NCI-H774 (cell line): ENCODE data around the gene LHFPL3.
"Not testable (repeated sequence)": the region's sequence is repeated elsewhere in the genome, so short reads cannot be mapped to it uniquely, and the experiment has no call there.

Experiments
- DNase-seq: peaks from one replicate; lab custom pipeline; 2025; lab: John Stamatoyannopoulos, UW

The LHFPL3 gene

GRCh38 chr7:104595591-104595990, 267.2 kb downstream of the LHFPL3 start:
- not testable (repeated sequence) for DNase-seq

DNA sequence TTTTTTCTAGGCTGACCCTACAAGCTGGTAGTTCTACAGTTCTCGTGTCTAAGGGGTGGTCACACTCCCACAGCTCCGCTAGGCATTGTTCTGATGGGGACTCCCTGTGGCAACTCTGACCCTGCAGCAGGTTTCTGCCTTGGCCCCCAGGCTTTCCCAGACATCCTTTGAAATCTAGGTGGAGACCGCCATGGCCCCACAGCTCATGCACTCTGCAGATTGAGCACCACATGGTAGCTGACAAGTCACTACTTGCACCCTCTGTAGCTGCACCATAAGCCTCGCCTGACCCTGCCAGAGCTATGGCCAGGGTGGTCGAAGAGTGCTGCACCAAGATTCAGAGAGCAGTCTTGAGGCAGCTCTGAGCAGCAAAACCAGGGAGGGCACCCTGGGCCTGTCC, 275.6 kb downstream of the LHFPL3 start:
- DNase-seq: no peak

GRCh38 chr7:104604706-104605105, 276.3 kb downstream of the LHFPL3 start:
- DNase-seq: no peak

DNA sequence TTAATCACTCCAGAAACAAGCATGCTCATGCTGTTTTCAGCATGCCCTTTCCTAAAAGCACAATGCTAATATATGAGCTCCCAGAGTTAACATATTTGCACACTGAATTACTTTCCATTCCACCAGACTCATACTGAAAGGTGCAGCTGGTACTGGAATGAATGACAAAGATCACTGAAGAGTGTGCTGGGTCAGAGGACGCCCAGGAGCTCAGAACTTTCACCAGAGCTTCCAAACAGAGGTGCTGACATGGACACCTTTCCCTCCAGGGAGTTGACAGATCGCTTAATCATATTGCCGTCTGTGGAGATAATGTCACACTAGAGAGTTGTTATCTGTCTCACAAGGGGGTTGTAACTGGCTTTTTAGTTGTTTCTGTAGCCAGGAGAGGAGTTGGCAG, 292.9 kb downstream of the LHFPL3 start:
- DNase-seq: no peak

DNA sequence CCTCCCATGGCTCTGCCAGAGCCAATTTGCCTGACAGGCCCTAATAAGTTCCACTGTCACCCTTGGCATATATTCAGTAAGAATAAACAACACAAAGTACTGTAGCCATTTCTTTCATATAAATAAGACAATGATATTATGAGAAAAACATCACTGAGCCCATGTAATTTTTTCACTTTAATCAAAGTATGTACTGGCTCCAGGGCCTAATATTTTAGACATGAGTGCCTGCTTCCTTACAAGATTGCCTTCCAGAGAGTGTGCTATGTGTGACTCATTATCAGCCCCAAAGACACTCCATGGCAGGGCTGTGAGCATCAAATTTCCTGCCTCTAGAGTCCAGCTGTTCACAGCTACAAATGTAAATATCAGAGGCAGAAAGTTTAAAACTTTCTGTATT, 297.6 kb downstream of the LHFPL3 start:
- no peak for DNase-seq

DNA sequence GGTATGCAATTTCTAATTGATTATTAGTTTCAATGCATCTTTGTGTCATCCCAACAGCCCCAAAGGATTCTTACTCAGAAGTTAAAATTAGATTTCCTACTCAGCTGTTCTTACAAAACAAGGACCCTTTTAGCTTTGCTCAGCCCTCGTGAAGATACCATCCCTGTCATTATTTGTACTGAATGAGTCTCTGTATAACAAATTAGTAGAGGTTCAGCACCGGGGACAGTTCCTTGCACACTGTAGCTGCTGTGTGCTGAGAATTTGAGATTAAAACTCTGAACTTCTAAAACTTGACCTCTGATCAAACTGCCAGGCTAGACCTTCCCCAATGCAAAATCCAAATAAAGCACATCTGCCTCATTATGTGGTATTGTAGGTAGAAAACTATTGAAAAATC, 299.1 kb downstream of the LHFPL3 start:
- no peak for DNase-seq

GRCh38 chr7:104628017-104628416, 299.6 kb downstream of the LHFPL3 start:
- no peak for DNase-seq

DNA sequence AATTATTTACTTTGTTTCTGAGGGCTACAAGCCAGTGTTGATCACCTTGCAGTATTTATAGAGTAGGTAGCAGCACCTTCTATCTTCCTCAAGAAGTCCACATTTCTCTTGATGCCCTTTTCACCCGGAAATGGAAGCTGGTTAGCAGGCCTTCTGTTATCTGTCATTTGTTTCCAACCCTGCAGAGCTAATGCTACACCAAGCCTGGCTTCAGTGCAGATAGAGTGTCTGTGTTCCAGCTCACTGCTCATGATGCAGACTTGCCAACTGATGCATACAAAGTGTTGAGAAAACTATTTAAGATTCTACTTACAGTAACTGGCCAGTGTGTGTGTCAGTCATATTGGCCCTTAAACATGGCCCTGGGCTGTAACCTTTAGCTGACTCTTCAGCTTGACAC, 301.0 kb downstream of the LHFPL3 start:
- no peak for DNase-seq

- no peak for DNase-seq
Measured at GRCh38 chr7:104640506-104640905, 312.1 kb downstream of the LHFPL3 start.

DNA sequence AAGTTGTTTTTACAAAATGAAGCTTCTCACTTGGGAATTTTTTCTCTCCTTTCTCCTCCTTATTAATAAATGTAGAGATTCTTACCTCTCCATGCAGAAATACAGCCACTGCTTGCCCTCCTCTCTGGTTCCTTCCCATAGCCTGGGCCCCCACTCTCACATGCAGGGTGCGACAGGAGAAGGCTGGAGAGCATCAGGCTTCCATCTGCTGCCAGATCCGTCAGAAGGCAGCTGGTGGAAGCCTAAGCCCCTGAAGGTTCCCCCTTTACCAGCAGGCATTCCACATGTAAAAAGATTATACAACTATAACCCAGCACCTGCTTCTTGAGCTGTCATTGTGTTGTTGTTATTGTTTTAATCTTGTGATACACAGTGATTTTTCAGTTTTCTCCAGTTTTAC, 314.2 kb downstream of the LHFPL3 start:
- no peak for DNase-seq

- DNase-seq: no peak
Measured at GRCh38 chr7:104643587-104644217, 315.3 kb downstream of the LHFPL3 start.

GRCh38 chr7:104650991-104651640, 322.7 kb downstream of the LHFPL3 start:
- DNase-seq: no peak

GRCh38 chr7:104652434-104652833, 324.0 kb downstream of the LHFPL3 start:
- no peak for DNase-seq

DNA sequence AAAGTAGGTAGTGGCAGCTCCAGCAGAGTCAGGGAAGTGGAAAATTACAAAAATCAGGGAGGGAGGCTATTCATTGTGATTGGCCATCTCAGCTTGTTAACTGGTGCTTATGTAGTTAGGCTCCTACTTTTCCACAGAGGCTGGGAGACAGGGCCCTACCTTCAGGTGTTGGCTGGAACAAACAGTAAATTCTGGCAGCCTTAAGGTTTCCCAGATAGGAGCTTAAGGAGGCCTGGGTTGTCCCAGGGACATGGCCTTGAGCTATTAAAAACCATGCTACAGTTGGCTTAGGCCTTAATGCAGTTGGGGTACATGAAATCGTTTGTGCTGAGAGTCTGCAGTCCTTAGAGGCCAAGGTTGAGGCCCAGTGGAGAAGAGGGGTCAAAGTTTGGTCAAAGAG, 324.5 kb downstream of the LHFPL3 start:
- no peak for DNase-seq

- no peak for DNase-seq
Measured at GRCh38 chr7:104653825-104654401, 325.5 kb downstream of the LHFPL3 start.

GRCh38 chr7:104655592-104655991, 327.2 kb downstream of the LHFPL3 start:
- DNase-seq: no peak

- no peak for DNase-seq
Measured at GRCh38 chr7:104656467-104656866, 328.1 kb downstream of the LHFPL3 start.

DNA sequence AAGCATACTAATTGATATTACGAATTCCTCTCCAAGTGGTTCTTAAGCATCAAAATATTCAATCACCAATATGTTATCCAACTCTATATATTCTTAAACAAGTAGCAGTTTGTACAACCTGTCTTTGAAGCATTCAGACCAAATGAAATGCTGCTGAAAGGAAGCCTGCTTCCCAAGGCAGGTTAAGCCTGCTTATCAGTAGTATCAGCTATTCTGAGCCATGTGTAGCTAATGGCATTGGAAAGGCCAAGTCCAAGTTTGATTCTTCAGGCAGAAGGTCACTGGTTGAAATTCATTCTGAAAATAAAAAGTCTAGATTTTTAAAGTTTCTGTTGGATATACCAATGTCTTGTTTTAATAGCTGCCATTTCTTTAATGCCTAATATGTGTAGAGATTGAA, 328.7 kb downstream of the LHFPL3 start:
- DNase-seq: no peak

DNA sequence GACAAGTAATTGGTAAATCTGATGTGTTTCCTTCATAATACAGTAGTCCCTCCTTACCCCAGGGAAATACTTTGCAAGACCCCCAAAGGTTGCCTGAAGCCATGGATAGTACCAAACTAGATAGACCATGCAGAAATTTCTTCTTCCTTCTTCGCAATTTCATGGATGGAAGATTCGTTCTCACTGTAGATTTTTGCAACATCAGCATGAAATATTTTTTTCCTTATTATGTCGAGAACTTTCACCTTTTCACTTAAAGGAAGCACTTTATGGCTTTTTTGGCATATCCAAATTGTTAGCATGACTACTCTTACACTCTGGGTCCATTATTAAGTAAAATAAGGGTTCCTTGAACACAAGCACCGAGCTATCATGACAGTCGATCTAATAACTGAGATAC, 333.2 kb downstream of the LHFPL3 start:
- DNase-seq: no peak

DNA sequence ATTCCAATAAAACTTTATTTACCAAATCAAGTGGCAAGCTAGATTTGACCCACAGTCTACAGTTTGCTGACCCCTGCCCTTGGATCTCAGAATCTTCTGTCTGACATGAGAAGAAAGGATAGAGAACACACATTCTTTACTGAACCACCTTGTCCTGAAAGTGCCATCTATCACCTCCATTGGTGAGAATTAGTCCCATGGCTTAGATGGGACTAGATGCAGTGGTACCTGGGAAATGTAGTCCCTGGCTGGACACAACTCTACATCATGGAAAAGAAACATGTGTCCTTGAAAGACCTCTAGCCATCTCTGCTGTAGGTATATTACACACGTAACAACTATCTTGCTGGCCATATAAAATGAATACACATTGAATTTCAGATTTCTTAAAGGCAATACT, 336.2 kb downstream of the LHFPL3 start:
- DNase-seq: no peak

DNA sequence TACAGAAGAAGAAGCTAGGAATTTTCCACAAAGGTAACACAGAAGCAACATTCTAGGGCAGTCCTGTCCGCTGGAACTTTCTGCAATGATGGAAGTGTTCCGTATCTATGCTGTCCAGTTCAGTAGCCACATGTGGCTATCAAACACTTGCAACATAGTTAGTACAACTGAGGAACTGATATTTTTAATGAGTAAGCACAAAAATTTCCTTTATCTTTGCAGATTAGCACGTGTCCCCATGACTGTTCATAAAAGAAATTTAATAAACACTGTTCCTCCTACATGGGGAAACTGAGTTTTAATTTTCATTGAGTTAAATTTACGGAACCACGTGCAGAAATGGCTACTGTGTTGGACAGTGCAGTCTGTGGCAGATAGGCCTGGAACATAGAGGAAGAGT, 349.2 kb downstream of the LHFPL3 start:
- DNase-seq: no peak

GRCh38 chr7:104679085-104679484, 350.7 kb downstream of the LHFPL3 start:
- no peak for DNase-seq

DNA sequence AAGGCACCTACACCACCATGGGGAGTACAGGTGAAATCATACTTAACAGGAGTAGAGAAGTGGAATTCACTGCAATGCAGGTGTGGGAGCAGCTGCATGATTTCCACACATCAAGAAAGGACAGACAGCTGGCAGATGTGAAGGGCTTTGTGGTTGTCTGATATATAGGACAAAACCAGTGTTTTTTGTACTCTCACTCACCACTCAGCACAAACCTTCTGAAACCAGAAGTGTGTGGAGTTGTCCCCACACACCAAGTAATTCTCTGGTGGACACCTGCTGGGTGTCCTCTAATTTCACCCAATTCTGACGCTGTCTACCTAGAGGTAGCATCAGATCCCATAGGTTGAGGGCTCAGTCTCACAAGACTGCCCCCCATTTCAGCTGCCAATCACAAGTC, 357.9 kb downstream of the LHFPL3 start:
- no peak for DNase-seq

DNA sequence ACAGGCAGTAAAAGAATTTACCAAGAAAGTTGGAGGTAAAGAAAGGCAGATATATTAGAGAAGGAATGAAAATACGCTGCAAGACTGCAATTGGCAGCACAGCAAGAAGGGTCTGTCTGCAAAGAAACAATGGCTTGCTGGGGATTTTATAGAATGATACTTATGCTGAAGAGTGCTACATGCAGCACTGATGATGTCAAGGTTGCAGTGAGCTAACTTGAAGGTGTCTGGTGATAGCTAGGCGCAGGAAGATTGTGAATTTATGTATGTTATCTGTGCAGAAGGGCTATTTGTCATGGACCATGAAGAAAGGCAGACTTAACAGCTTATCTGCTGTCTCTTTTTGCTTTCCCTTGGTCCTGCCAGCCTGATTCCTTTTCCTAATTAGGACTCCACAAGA, 366.3 kb downstream of the LHFPL3 start:
- no peak for DNase-seq
